ENCODE data around the gene DOK4.

DNA sequence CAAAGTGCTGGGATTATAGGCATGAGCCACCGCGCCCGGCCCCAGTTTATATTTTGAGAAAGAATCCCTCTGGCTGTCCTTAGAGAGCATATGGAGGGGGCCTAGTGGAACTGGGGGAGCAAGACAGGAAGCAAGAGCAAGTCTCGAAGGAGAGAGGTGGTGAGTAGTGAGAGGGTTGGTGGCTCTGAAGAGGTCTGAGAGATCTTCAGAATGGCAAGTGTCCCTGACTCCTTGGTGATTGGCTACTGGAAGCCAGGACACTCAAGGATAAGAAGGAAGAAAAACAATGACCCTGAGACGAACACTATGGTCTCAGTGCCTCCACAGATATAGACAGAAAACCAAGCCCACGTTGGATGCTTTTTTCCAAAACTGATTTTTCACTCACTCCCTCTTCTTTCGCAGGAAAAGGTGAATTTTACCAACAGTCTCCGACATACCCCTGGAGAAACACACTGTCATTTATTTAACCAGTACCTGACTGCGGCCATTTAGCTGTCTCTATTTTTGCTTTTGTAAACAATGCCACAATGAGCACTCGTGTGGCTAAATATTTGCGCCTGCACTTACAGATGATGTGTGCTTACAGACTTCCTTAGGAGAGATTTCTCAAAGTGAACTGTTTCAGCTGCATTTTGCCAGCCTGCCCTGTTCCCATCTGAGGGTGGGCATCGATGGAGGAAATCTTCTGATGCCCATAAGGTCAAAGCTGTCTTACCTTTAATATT is 15.9 kb upstream of the DOK4 start:
- TF ChIP-seq CTCF (IDR thresholded peaks at IDR 0.05; ENCODE audit: poor library complexity) (no peak), EZH2phosphoT487 (IDR thresholded peaks at IDR 0.05; ENCODE audit: low read depth, severe bottlenecking, unreplicated experiment) (no peak), EZH2 (IDR thresholded peaks at IDR 0.05; ENCODE audit: borderline replicate concordance) (no peak)

Data from hepatocyte (in vitro differentiated cells).